Common myeloid progenitor, CD34-positive (primary cell): Measurements from ENCODE around the gene CLDN9.

Experiments used
- CTCF ChIA-PET: fragments of 350-600 bp; sonication (Branson Sonifier 250); formaldehyde crosslinking; loops from one replicate; lab custom pipeline; 2021; ENCODE audit warnings: antibody characterized with exemption; lab: Charles Lee
- POLR2A ChIA-PET: fragments of 350-600 bp; sonication (Branson Sonifier 250); formaldehyde crosslinking; loops from one replicate; lab custom pipeline; 2021; ENCODE audit warnings: antibody characterized with exemption; lab: Charles Lee
- DNase-seq, 3 donors: peaks; one replicate each; pipeline versions ENCODE4 v3.0.0 to v3.0.0-alpha.2; 2013
- H3K27ac ChIP-seq, 2 experiments: 1 replicate in 1 of 2; 2 replicates in 1 of 2; pipeline ENCODE4 v1.7.0; 2013; ENCODE audit warnings: inconsistent platforms in 2 of 2, low read length in 2 of 2, mild to moderate bottlenecking in 2 of 2, low read depth in 1 of 2, moderate library complexity in 1 of 2; ENCODE audit not compliant: severe bottlenecking in 2 of 2, insufficient read depth in 1 of 2, poor library complexity in 1 of 2
- H3K27me3 ChIP-seq, 5 experiments: replicated peaks in 2 of 5; 1 replicate in 3 of 5; 2 replicates in 2 of 5; pipeline versions ENCODE4 v1.6.1 to v1.7.0; 2013; ENCODE audit warnings: low read length in 4 of 5, mild to moderate bottlenecking in 2 of 5, moderate library complexity in 2 of 5, inconsistent platforms in 1 of 5; ENCODE audit not compliant: insufficient read depth in 5 of 5, control insufficient read depth in 4 of 5
- H3K36me3 ChIP-seq, 4 experiments: 1 replicate in 2 of 4; 2 replicates in 2 of 4; pipeline versions ENCODE4 v1.6.1 to v1.7.0; 2013; ENCODE audit warnings: low read length in 3 of 4, control low read depth in 1 of 4, mild to moderate bottlenecking in 1 of 4; ENCODE audit not compliant: control insufficient read depth in 4 of 4, insufficient read depth in 4 of 4
- H3K4me1 ChIP-seq, 4 experiments: 1 replicate in 3 of 4; 2 replicates in 1 of 4; pipeline versions ENCODE4 v1.6.1 to v1.7.1; 2013; ENCODE audit warnings: low read length in 3 of 4, mild to moderate bottlenecking in 3 of 4, control low read depth in 1 of 4, inconsistent platforms in 1 of 4, moderate library complexity in 1 of 4; ENCODE audit not compliant: control insufficient read depth in 4 of 4, insufficient read depth in 4 of 4; ENCODE audit errors: control extremely low read depth in 1 of 4
- H3K4me3 ChIP-seq, 7 experiments: 1 replicate in 4 of 7; 2 replicates in 3 of 7; pipeline versions ENCODE4 v1.5.1 to v1.7.0; 2013; ENCODE audit warnings: mild to moderate bottlenecking in 7 of 7, low read length in 6 of 7, moderate library complexity in 6 of 7, inconsistent platforms in 2 of 7, low read depth in 2 of 7, control low read depth in 1 of 7; ENCODE audit not compliant: insufficient read depth in 4 of 7, control insufficient read depth in 1 of 7; ENCODE audit errors: extremely low read depth in 1 of 7
- H3K9me3 ChIP-seq, 5 experiments: 1 replicate in 4 of 5; 2 replicates in 1 of 5; pipeline versions ENCODE4 v1.6.1 to v1.7.1; 2013; ENCODE audit warnings: low read length in 4 of 5, mild to moderate bottlenecking in 2 of 5, inconsistent platforms in 1 of 5, low read depth in 1 of 5, moderate library complexity in 1 of 5; ENCODE audit not compliant: control insufficient read depth in 4 of 5, insufficient read depth in 2 of 5; ENCODE audit errors: control extremely low read depth in 1 of 5
- WGBS: methylation state at CpG from one replicate; pipeline ENCODE4 v1.1.5; 2013; ENCODE audit not compliant: insufficient coverage; 5-methylcytosine and 5-hydroxymethylcytosine counted together

CLDN9 gene

DNA sequence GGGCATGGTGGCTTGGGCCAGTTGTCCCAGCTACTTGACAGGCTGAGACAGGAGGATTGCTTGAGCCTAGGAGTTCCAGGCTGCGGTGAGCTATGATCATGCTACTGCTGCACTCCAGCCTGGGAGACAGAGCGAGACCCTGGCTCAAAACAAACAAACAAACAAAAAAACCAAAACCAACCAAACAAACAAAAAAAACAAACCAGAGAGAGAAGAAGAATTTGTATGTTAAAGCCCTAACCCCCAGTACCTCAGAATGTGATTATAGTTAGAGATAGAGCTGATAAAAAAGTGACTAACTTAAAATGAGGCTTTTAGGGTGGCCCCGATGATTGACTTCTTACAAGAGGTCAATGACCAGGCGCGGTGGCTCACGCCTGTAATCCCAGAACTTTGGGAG lies 32.0 kb downstream of the CLDN9 start:
- Histone ChIP-seq H3K27me3 (peaks cover 8 to 95% (median 32%) of the 10 kb centered on the region in 5 experiments), H3K4me3 (no peak overlapping the region), H3K36me3 (no peaks in the 10 kb centered on the region), H3K4me1 (peaks cover 0 to 29% (median 21%) of the 10 kb centered on the region in 4 experiments), H3K9me3 (no peaks in the 10 kb centered on the region), H3K27ac (no peak overlapping the region)
- ChIA-PET POLR2A (no interaction called here), CTCF (interaction anchor here (10.0 kb wide), 1 partner anchor 14 kb away, joined by 141 read pairs; no protein-coding TSS in a partner anchor)
- WGBS: 96% methylated on average over 5 of the region's 6 CpGs
- DNase-seq: no peak

DNA sequence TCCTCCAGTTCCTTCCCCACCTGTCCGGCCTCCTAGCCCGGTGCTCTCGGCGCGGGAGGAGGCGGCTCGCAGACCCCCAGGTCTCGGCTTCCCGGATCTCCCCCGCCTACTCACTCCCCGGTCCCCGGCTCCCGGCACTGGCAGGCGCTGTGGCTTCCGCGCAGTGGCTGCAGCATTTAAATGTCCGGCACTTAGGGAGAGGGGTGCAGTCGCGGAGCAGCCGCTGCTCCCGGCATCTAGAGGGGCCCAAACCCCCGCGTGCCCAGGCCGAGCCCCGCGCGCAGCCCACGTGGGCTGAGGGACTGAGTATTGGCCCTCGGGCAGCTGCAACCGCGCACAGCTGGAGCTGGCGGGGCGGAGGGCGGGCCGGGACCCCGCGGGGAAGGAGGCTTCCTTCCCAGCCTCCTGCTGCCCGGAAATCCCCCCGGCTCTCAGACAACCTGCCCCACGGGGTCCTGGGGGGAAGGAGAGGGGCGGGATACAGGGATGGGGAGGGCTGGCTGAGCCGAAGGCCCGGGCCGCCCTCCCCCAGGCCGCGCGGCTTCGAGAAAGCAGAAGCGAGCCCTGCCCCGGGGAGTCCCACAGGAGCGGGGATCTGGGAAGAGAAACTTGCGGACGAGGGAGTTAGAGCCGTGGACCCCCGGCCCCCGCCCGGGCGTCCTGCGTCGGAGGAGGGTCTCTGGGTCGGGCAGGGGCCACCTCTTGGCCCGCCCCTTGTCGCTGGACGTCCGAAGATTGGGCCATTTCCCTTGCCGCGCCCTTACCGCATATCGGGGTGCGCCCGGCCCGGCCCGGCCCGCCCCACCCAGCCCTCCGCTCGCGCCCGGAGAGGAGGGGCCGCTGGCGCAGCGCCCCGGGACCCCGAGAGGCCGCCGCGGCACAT lies 33.3 kb downstream of the CLDN9 start, which contains the start of gene MMP25:
Gene MMP25, plus strand, starts transcription at position 804 of the 883 bp plus-strand sequence. CDS start 357 bp downstream, outside the sequence.
- no peaks in the 10 kb centered on the region for H3K36me3 ChIP-seq
- H3K27ac ChIP-seq: no peak within 1 kb of the TSS
- CTCF ChIA-PET: interaction anchor here (10.0 kb wide), 1 partner anchor 16 kb away, joined by 141 read pairs; no protein-coding TSS in a partner anchor
- peaks cover 0 to 34% (median 23%) of the 10 kb centered on the region in 4 experiments for H3K4me1 ChIP-seq
- peak within 1 kb of the TSS in 6 of 7 experiments; percentile 17 to 63 (median 56) for H3K4me3 ChIP-seq
- DNase-seq: peak in 1 of 3 donors; percentile 48
- peaks cover 7 to 96% (median 32%) of the 10 kb centered on the region in 5 experiments for H3K27me3 ChIP-seq
- H3K9me3 ChIP-seq: no peaks in the 10 kb centered on the region
- under 1% methylated on average over 66 of the region's 86 CpGs for WGBS
- POLR2A ChIA-PET: no interaction called here

DNA sequence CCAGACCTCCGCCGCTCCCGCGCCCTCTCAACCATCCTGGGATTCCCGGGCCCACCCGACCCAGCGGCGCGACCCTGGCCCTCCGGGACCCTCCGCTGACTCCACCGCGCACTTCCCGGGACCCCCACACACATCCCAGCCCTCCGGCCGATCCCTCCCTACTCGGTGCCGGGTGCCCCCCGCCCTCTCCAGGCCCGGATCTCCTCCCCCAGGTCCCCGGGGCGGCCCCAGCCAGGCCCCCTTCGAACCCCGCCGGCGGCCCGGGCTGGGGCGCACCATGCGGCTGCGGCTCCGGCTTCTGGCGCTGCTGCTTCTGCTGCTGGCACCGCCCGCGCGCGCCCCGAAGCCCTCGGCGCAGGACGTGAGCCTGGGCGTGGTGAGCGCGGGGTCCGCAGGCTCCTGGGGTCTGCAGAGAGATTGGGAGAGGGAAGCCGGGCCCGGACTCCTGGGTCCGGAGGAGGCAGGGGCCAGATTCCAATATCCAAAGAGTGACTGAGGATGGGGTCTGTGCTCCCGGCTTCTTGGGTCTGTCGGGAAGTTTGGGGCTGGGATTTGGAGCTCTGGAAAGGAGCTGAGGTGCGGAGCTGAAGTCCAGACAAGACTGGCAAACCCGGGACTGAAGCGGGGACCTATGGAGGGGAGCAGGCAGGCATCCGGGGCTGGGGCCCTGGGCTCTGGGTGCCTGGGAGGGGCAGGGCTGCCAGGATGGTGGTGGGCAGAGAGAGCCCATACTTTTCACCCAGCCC lies 34.1 kb downstream of the CLDN9 start:
- Histone ChIP-seq H3K4me3 (peak overlapping the region in 3 of 7 experiments; percentile 56 to 63 (median 59)), H3K9me3 (no peaks in the 10 kb centered on the region), H3K4me1 (peaks cover 0 to 42% (median 28%) of the 10 kb centered on the region in 4 experiments), H3K27ac (no peak overlapping the region), H3K36me3 (no peaks in the 10 kb centered on the region), H3K27me3 (peaks cover 7 to 97% (median 31%) of the 10 kb centered on the region in 5 experiments)
- ChIA-PET CTCF (interaction anchor here (0.6 to 6.6 kb wide), 5 partner anchors 8 to 83 kb away, joined by 3 to 98 read pairs (median 6); no protein-coding TSS in a partner anchor), POLR2A (no interaction called here)
- no peak for DNase-seq
- WGBS: 4% methylated on average over 33 of the region's 54 CpGs

DNA sequence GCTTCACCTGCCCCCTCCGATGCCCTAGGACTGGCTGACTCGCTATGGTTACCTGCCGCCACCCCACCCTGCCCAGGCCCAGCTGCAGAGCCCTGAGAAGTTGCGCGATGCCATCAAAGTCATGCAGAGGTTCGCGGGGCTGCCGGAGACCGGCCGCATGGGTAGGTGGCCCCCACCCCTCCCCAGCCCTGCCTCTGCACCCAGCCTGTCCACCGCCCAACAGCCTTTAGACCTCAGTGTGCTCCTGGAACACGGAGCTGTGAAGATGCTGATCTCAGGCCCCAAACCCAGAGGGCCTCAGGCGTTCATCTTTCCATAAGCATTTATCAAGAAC lies 34.6 kb downstream of the CLDN9 start:
- H3K27me3 ChIP-seq: peaks cover 7 to 93% (median 31%) of the 10 kb centered on the region in 5 experiments
- no peak for DNase-seq
- H3K4me3 ChIP-seq: no peak overlapping the region
- CTCF ChIA-PET: interaction anchor here (0.6 to 6.6 kb wide), 8 partner anchors 9 to 82 kb away, joined by 3 to 98 read pairs (median 5); no protein-coding TSS in a partner anchor
- peaks cover 0 to 43% (median 28%) of the 10 kb centered on the region in 4 experiments for H3K4me1 ChIP-seq
- 22% methylated on average over 13 of the region's 13 CpGs for WGBS
- H3K27ac ChIP-seq: no peak overlapping the region
- no peaks in the 10 kb centered on the region for H3K36me3 ChIP-seq
- POLR2A ChIA-PET: interaction anchor here (1.3 kb wide), 1 partner anchor 8 kb away, joined by 4 read pairs; no protein-coding TSS in a partner anchor
- no peaks in the 10 kb centered on the region for H3K9me3 ChIP-seq

DNA sequence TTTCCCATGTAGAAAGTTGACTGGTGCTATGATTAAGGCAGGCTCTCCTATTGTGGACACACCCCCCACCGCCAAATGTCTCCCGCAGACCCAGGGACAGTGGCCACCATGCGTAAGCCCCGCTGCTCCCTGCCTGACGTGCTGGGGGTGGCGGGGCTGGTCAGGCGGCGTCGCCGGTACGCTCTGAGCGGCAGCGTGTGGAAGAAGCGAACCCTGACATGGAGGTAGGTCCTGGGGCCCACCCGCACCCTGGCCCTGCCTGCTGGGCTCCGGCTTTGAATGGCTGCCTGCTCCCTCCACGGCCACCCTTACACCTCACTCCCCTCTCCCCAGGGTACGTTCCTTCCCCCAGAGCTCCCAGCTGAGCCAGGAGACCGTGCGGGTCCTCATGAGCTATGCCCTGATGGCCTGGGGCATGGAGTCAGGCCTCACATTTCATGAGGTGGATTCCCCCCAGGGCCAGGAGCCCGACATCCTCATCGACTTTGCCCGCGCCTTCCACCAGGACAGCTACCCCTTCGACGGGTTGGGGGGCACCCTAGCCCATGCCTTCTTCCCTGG lies 37.3 kb downstream of the CLDN9 start:
- H3K36me3 ChIP-seq: peaks cover 0 to 3% (median 0%) of the 10 kb centered on the region in 4 experiments
- POLR2A ChIA-PET: interaction anchor here (0.7 to 0.9 kb wide), 3 partner anchors 15 to 38 kb away, joined by 3 read pairs; no protein-coding TSS in a partner anchor
- no peak for DNase-seq
- no peaks in the 10 kb centered on the region for H3K9me3 ChIP-seq
- H3K4me1 ChIP-seq: peaks cover 2 to 58% (median 36%) of the 10 kb centered on the region in 4 experiments
- WGBS: 95% methylated on average over 19 of the region's 26 CpGs
- no peak overlapping the region for H3K4me3 ChIP-seq
- CTCF ChIA-PET: interaction anchor here (0.6 to 6.6 kb wide), 6 partner anchors 13 to 52 kb away, joined by 3 to 98 read pairs (median 5); no protein-coding TSS in a partner anchor
- H3K27me3 ChIP-seq: peaks cover 0 to 68% (median 20%) of the 10 kb centered on the region in 5 experiments
- no peak overlapping the region for H3K27ac ChIP-seq

DNA sequence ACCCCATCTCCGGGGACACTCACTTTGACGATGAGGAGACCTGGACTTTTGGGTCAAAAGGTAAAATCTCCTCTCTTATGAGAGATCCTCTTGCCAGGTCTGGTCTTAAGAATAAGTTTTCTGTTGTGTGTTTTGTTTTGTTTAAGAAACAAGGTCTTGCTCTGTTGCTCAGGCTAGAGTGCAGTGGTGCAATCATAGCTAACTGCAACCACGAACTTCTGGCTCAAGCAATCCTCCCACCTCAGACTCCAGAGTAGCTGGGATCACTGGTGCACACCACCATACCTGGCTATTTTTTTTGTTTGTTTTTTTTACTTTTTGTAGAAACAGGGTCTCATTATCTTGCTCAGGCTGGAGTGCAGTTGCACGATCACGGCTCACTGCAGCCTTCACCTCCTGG lies 37.8 kb downstream of the CLDN9 start:
- peaks cover 2 to 59% (median 37%) of the 10 kb centered on the region in 4 experiments for H3K4me1 ChIP-seq
- CTCF ChIA-PET: interaction anchor here (0.6 to 6.6 kb wide), 6 partner anchors 12 to 52 kb away, joined by 3 to 98 read pairs (median 5); no protein-coding TSS in a partner anchor
- POLR2A ChIA-PET: interaction anchor here (0.7 to 0.8 kb wide), 2 partner anchors 16 to 38 kb away, joined by 3 read pairs; no protein-coding TSS in a partner anchor
- H3K27me3 ChIP-seq: peaks cover 0 to 64% (median 16%) of the 10 kb centered on the region in 5 experiments
- 75% methylated on average over 3 of the region's 5 CpGs for WGBS
- H3K9me3 ChIP-seq: no peaks in the 10 kb centered on the region
- H3K4me3 ChIP-seq: peak overlapping the region in 1 of 7 experiments; percentile 30
- DNase-seq: no peak
- no peak overlapping the region for H3K27ac ChIP-seq
- peaks cover 0 to 3% (median 0%) of the 10 kb centered on the region in 4 experiments for H3K36me3 ChIP-seq
